Endothelial cell of umbilical vein (primary cell): ENCODE data around the gene TSPAN9. TPM values are rescaled to one million over a fixed set of nuclear protein-coding genes. Genes with fewer than 3 reads are reported as not detected.

Experiments used
- BruUV-seq: library from RNA; stranded (reverse); fragments of 400-500 nt; replicated peaks from 2 replicates; lab custom pipeline; 2021; lab: Mats Ljungman, UMichigan
- CTCF ChIA-PET: fragments of 300-600, 350-600 bp; sonication (Branson Sonifier 250); formaldehyde crosslinking; loops from one replicate; lab custom pipeline; 2021; ENCODE audit warnings: antibody characterized with exemption, inconsistent platforms; lab: Charles Lee
- POLR2A ChIA-PET: fragments of 300-600, 350-600 bp; sonication (Branson Sonifier 250); formaldehyde crosslinking; loops from one replicate; lab custom pipeline; 2021; ENCODE audit warnings: antibody characterized with exemption, inconsistent platforms; lab: Charles Lee
- DNase-seq: peaks from one replicate; pipeline ENCODE4 v3.0.0-alpha.2; 2011; ENCODE audit warnings: low read depth, low spot score
- FAIRE-seq: peaks from 2 replicates; lab custom pipeline; 2011; peaks lifted over from hg19 to GRCh38; lab: Jason Lieb, UNC
- H2AFZ ChIP-seq: 2 replicates; pipeline ENCODE4 v1.6.0; 2012; ENCODE audit warnings: low read depth, low read length, control low read depth, inconsistent platforms
- H3K27ac ChIP-seq: 2 replicates; pipeline ENCODE4 v1.5.1; 2011; ENCODE audit warnings: low read depth, mild to moderate bottlenecking, control low read depth, low read length, moderate library complexity; ENCODE audit not compliant: insufficient read depth
- H3K27me3 ChIP-seq, 2 experiments: 2 replicates each; pipeline versions ENCODE4 v1.6.0 to v1.6.1; 2011; ENCODE audit warnings: low read length in 2 of 2, mixed read lengths in 1 of 2; ENCODE audit not compliant: control insufficient read depth in 2 of 2, insufficient read depth in 2 of 2
- H3K36me3 ChIP-seq, 2 experiments: 2 replicates in 1 of 2; 3 replicates in 1 of 2; pipeline ENCODE4 v1.5.1; 2011; ENCODE audit warnings: low read length in 2 of 2, mild to moderate bottlenecking in 1 of 2, moderate library complexity in 1 of 2; ENCODE audit not compliant: control insufficient read depth in 2 of 2, insufficient read depth in 2 of 2; ENCODE audit errors: extremely low read depth in 1 of 2
- H3K4me1 ChIP-seq: 3 replicates; pipeline ENCODE4 v1.5.1; 2011; ENCODE audit warnings: mild to moderate bottlenecking, low read length; ENCODE audit not compliant: control insufficient read depth, insufficient read depth; ENCODE audit errors: extremely low read depth
- H3K4me2 ChIP-seq: 2 replicates; pipeline ENCODE4 v1.6.1; 2011; ENCODE audit warnings: low read length, control low read depth, mixed read lengths; ENCODE audit not compliant: insufficient read depth
- H3K4me3 ChIP-seq, 3 experiments: fragments of 200-600 bp in 1 of 3; sonication (generic), shearing (Covaris generic) in 1 of 3; replicated peaks in 1 of 3; 2 replicates each; pipeline ENCODE4 v1.5.1; 2011 to 2016; ENCODE audit warnings: control low read depth in 3 of 3, low read length in 3 of 3, mild to moderate bottlenecking in 2 of 3, inconsistent platforms in 1 of 3, low read depth in 1 of 3, moderate library complexity in 1 of 3; ENCODE audit not compliant: insufficient read depth in 1 of 3
- H3K79me2 ChIP-seq: 2 replicates; pipeline ENCODE4 v1.6.0; 2012; ENCODE audit warnings: low read length, inconsistent platforms; ENCODE audit not compliant: control insufficient read depth, insufficient read depth
- H3K9ac ChIP-seq: replicated peaks from 2 replicates; pipeline ENCODE3; 2011; ENCODE audit warnings: low read length, control low read depth; ENCODE audit not compliant: insufficient read depth; ENCODE audit errors: extremely low read depth
- H3K9me1 ChIP-seq: replicated peaks from 3 replicates; pipeline ENCODE4 v1.6.0; 2011; ENCODE audit warnings: mild to moderate bottlenecking, low read length; ENCODE audit not compliant: control insufficient read depth, insufficient read depth; ENCODE audit errors: extremely low read depth
- H3K9me3 ChIP-seq: replicated peaks from 2 replicates; pipeline ENCODE4 v1.5.1; 2012; ENCODE audit warnings: low read length, inconsistent platforms; ENCODE audit not compliant: control insufficient read depth, insufficient read depth
- H4K20me1 ChIP-seq: replicated peaks from 2 replicates; pipeline ENCODE3; 2011; ENCODE audit warnings: mild to moderate bottlenecking, low read length; ENCODE audit not compliant: control insufficient read depth, insufficient read depth; ENCODE audit errors: extremely low read depth
- EZH2 ChIP-seq: IDR thresholded peaks from 2 replicates; pipeline ENCODE4 v1.6.1; 2012; ENCODE audit warnings: borderline replicate concordance, low read depth, mild to moderate bottlenecking, moderate library complexity, low read length, inconsistent platforms; ENCODE audit not compliant: severe bottlenecking
- FOS ChIP-seq: IDR thresholded peaks from 2 replicates; pipeline ENCODE4 v1.6.1; 2011; ENCODE audit warnings: mild to moderate bottlenecking, low read length, moderate library complexity, borderline replicate concordance; ENCODE audit not compliant: insufficient read depth
- GATA2 ChIP-seq: IDR thresholded peaks from 2 replicates; pipeline ENCODE4 v1.7.0; 2011; ENCODE audit warnings: low read depth, mild to moderate bottlenecking, moderate library complexity, mixed read lengths, low read length; ENCODE audit not compliant: insufficient read length, insufficient read depth
- JUN ChIP-seq: IDR thresholded peaks from 2 replicates; pipeline ENCODE4 v1.6.1; 2011; ENCODE audit warnings: borderline replicate concordance, low read depth; ENCODE audit not compliant: insufficient read length, insufficient read depth
- MYC ChIP-seq: IDR thresholded peaks from one replicate; pipeline ENCODE4 v1.6.1; 2011; ENCODE audit warnings: mild to moderate bottlenecking, low read depth, low read length
- POLR2A ChIP-seq: IDR thresholded peaks from 2 replicates; pipeline ENCODE4 v1.6.1; 2012; ENCODE audit warnings: low read depth, mild to moderate bottlenecking, control low read depth, low read length
- POLR2AphosphoS5 ChIP-seq: IDR thresholded peaks from 2 replicates; pipeline ENCODE4 v1.6.1; 2012; ENCODE audit warnings: low read depth, mild to moderate bottlenecking, control low read depth, low read length, moderate library complexity; ENCODE audit not compliant: insufficient read depth
- dilution Hi-C: fragments of 300-500 bp; cut with MboI; formaldehyde crosslinking; loops from one replicate; pipeline ENCODE4 v1.15.0; 2019; ENCODE audit warnings: low sequenced_read_pairs; ENCODE audit not compliant: extremely low pct_ligation_motif_present
- intact Hi-C: fragments of 100-400 bp; cut with micrococcal nuclease; formaldehyde crosslinking; loops from one replicate; pipeline ENCODE4 v1.10.0; 2022
- polyA plus RNA-seq, 4 experiments: library from polyadenylated mRNA; depleted of rRNA in 3 of 4; stranded (reverse) in 3 of 4; unstranded in 1 of 4; fragments of >200 nt; gene quantifications; 2 replicates each; pipeline versions ENCODE4 v1.2.1 to v1.2.3, GENCODE V29; 2011 to 2012; ENCODE audit warnings: missing spikeins in 1 of 4
- total RNA-seq: library from RNA; stranded (reverse); gene quantifications from 2 replicates; pipeline ENCODE4 v1.2.3, GENCODE V29; 2021
- TF ChIP-seq, protein P1 (sequence below), 2 donors: IDR thresholded peaks; 1 replicate in 1 of 2; 2 replicates in 1 of 2; pipeline ENCODE4 v1.5.1; 2011; ENCODE audit warnings: low read length in 2 of 2, mild to moderate bottlenecking in 2 of 2, moderate library complexity in 2 of 2, control low read depth in 1 of 2, inconsistent platforms in 1 of 2, low read depth in 1 of 2; ENCODE audit not compliant: insufficient read depth in 1 of 2; ENCODE audit errors: extremely low read depth in 1 of 2

The TSPAN9 gene
- total and polyA plus RNA-seq, 2 donors (not counting 3 experiments of a cell fraction or from before 2014, with no cell fraction given), result 43.3 to 66.8 TPM

DNA sequence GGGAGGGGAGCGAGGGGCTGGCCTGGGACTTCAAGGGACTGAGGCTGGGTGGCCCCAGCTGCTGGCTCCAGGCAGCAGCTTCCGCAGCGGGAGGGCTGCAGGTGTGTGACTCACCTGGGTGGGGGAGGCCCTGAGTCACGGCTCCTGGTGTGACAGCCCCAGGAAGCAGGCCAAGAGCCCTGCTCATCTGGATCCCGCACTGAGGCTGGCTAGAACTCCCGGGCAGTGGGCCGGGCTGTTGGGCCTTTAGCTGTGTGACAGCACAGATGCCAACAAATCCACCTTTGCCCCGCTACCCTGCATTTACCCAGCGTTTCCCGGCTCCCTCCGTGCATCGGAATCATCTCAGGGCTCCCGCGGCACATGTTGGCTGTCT, 233.8 kb downstream of the TSPAN9 start:
- peaks cover 4% of the 10 kb centered on the region for H3K4me1 ChIP-seq
- no peaks in the 10 kb centered on the region for H3K27me3 ChIP-seq
- H3K79me2 ChIP-seq, result no peaks in the 10 kb centered on the region
- H3K4me3 ChIP-seq, result no peak overlapping the region
- DNase-seq (no peak), FAIRE-seq (no peak)
- intact Hi-C loops (no loop called here), dilution Hi-C loops (no loop called here)
- H3K27ac ChIP-seq, result no peak overlapping the region
- no peaks in the 10 kb centered on the region for H3K9me1 ChIP-seq
- no peak for TF ChIP-seq EZH2
- no peak for TF ChIP-seq POLR2AphosphoS5
- no peak for TF ChIP-seq JUN
- no peak for TF ChIP-seq MYC
- no peak for TF ChIP-seq FOS
- no peak for TF ChIP-seq POLR2A
- TF ChIP-seq, protein P1, sequence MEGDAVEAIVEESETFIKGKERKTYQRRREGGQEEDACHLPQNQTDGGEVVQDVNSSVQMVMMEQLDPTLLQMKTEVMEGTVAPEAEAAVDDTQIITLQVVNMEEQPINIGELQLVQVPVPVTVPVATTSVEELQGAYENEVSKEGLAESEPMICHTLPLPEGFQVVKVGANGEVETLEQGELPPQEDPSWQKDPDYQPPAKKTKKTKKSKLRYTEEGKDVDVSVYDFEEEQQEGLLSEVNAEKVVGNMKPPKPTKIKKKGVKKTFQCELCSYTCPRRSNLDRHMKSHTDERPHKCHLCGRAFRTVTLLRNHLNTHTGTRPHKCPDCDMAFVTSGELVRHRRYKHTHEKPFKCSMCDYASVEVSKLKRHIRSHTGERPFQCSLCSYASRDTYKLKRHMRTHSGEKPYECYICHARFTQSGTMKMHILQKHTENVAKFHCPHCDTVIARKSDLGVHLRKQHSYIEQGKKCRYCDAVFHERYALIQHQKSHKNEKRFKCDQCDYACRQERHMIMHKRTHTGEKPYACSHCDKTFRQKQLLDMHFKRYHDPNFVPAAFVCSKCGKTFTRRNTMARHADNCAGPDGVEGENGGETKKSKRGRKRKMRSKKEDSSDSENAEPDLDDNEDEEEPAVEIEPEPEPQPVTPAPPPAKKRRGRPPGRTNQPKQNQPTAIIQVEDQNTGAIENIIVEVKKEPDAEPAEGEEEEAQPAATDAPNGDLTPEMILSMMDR (IDR thresholded peaks at IDR 0.05; ENCODE audit: extremely low read depth in 1 of 2, insufficient read depth in 1 of 2, low read depth in 1 of 2, low read length in 2 of 2), result no peak
- no peak for TF ChIP-seq GATA2
- ChIA-PET CTCF (interaction anchor here (1.8 to 7.9 kb wide), 4 partner anchors 9 to 494 kb away, joined by 5 to 149 read pairs (median 58); no protein-coding TSS in a partner anchor), POLR2A (no interaction called here)
- no peak overlapping the region for H3K9ac ChIP-seq
- no peaks in the 10 kb centered on the region for H4K20me1 ChIP-seq
- no peak overlapping the region for H2AFZ ChIP-seq
- no peaks in the 10 kb centered on the region for H3K9me3 ChIP-seq
- BruUV-seq, result no TSS peak
- no peaks in the 10 kb centered on the region for H3K36me3 ChIP-seq
- H3K4me2 ChIP-seq, result no peak overlapping the region
